Stimulated activated CD4-positive, alpha-beta T cell treated with anti-CD3 and anti-CD28 coated beads, Interleukin-15, amount 100 ng/mL, for 24 hours (primary cell): ENCODE results near the gene TCEAL4.
A peak's percentile ranks its signal among the peaks of the same experiment; 100 is the strongest.
"Not testable (repeated sequence)": the region's sequence is repeated elsewhere in the genome, so short reads cannot be mapped to it uniquely, and the experiment has no call there.

ENCODE experiments used
- DNase-seq: peaks from one replicate; pipeline ENCODE4 v3.0.0-alpha.2; 2020

TCEAL4 gene

DNA sequence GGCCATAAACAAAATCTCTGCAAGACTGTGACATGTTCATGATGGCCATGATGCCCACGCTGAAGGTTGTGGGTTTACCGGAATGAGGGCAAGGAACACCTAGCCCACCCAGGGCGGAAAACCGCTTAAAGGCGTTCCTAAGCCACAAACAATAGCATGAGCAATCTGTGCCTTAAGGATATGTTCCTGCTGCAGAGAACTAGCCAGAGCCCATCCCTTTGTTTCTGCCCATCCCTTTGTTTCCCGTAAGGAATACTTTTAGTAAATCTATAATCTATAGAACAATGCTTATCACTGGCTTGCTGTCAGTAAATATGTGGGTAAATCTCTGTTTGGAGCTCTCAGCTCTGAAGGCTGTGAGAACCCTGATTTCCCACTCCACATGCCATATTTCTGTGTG lies 9.9 kb downstream of the TCEAL4 start:
- DNase-seq: not testable (repeated sequence)

DNA sequence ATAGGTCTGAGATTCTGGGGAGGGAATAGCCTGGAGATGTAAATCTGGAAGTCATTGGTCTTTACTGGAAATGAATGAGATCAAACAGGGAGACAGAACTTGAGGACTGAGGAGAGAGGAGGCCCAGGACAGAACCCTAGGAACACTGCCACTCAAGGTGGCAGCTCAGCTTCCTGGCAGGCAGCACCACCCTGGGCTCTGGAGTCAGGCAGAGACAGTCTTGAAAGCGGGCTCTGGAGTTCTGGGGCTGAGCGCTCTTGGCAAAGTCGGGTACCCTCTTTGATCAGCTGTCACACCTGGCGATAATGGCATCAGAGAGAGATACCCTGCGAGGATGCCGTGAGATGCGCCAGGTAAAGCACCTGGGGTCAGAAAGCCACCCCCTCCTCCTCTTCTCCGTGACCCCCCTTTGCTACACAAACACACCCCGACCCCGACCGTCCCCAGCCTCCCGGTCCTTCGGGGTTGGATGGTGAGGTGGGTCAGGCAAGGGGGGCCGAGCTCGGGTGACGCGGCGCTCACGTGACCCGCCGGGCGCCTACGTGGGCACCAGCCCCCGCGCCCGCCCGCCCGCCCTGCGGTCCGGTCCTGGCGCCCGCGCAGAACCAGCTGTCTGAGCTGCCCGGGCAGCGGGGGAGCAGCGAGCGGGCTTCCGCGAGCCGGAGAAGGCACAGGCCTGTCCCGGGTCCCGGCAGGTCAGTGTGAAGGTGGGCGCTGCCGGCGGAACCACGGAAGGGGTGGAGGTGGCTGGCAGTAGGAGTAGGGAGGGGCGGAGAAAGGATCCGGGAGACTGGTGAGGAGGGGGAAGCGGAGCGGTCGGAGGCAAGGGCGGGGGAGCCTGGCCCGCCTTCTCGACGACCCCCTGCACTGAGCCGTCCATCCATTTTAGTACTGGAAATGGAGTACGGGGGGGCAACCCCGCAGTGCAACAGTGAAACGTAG lies 22.3 kb downstream of the TCEAL4 start, which contains the start of gene TCEAL3:
TCEAL3 (plus strand) TSS at position 600 of the 942 bp plus-strand sequence. CDS start 1,102 bp downstream, outside the sequence.
- peak; percentile 20 for DNase-seq

DNA sequence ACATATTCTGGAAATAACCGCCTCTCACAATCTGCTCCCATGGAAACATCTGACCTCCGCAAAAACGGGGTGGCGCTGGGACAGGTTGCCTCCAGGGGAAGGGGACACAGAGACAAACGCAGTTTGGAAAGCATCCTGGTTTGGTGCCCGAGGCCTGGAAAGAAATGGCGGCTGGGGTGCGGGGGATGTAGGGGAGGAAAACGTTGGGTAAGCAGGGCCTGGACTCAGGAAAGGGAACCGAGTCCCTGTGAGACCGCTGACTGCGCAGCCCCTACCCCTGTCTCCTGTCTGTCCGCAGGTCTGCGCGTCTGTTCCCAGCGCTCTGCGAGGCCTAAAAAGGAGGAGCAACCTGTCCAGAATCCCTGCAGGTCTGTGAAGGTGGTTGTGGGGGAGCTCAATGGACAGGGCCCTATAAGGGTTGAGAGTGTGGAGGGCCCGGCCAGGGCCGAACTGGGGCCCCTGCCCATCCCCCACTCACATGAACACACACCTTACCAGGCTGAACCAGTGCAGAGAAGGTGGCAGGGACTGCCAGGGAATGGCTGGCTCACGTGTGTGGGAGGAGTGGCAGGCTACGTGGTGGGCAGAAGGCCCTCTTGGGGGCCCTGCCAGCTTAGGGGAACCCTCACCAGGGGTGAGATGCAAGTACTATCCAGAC lies 23.1 kb downstream of the TCEAL4 start:
- DNase-seq: no peak

DNA sequence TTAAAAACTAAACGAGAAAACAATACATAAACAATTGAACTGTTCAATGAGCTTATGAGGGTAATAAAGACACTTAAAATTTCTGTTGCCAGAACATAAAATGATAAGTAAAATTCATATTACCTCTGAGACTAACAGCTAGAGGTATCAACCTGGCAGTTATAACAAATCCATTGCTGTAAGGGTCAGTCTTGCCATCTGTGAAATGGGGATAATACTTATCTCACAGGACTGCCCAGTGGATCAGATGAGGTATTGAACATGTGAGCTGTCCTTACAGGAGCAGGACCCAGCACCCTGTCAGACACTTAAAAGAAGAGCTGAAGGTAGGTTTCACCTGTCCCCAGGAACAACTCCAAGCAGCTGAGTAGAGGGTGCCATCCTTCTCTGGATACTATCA lies 25.0 kb downstream of the TCEAL4 start:
- no peak for DNase-seq

DNA sequence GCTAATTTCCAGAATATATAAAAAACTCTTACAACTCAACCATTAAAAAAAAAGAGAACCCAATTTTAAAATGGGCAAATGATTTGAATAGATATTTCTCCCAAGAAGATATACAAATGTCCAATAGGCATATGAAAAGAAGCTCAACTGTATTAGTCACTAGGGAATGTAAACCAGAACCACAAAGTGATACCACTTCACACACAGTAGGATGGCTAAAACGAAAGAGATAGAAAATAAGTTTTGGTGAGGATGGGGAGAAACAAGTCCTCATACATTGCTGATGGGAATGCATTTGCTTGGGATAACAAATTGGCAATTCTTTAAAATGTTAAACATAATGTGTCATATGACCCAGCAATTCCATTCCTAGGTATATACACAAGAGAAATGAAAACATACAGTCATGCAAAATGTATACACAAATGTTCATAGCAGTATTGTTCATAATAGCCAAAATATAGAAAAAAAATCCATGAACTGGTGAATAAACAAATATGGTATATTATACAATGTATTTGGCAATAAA lies 28.1 kb downstream of the TCEAL4 start:
- no peak for DNase-seq

DNA sequence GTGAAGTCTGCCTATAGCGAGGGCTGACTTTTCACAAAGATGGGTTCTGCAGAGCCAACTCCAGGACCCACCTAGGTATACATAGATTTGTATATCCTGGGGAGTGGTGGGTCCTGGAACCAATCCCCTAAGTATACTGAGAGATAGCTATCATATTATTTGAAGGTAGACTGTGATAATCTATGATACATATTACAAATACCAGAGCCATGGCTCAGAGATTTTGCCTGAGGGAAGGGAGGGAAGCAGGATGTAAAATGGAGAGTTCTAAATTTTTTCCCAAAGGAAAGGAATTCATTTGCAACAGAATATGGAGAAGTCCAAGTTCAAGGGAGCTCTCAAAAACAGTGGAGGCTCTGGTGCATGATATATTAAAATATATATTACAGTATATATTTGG lies 29.7 kb downstream of the TCEAL4 start:
- no peak for DNase-seq

DNA sequence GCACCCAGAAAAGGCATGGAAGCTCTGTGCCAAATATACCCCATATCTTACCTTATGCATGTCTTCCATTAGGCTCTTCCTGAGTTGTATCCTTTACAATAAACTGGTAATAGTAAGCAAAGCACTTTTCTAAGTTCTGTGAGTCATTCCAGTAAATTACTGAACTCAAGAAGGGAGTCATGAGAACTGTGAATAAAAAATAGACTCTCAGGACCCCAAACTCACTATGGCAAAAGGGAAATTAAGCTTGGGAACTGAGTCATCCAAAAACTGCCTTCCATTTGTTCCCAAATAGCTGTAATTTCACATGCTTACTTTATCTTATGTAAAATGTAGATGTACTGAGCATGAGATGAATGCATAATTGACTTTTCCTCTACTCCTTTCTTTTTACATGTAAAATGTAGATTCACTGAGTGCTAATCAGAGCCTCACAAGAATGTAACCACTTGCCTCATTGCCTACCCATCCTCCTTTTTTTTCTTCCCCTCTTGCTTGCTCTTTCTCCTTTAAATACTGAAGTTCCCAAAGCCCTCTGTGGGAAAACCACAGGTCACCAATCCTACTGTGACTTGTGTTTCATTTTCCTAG lies 30.6 kb downstream of the TCEAL4 start:
- no peak for DNase-seq

DNA sequence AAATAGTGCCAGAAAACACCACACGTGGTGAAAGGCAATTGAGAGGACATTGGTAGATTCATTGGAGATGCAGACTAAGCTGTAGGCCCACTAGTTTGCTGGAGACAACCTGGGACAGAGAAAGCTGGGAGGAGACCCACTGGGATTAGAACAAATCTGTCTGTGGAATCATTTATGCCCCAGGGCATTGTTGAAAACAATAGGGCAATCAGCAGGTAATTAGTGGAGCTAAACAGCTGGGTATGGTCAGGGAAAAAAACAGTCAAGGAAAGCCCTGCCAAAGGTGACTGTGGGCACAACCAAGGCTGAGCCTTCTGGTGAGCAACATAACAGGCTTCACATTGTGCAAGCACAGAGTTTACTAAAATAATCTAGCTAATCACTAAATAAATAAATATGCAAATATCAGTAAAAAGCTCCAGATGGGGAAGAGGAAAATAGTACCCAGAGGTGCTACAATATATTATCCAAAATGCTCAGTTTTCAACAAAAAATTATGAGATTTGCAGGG lies 31.4 kb downstream of the TCEAL4 start:
- DNase-seq: no peak

DNA sequence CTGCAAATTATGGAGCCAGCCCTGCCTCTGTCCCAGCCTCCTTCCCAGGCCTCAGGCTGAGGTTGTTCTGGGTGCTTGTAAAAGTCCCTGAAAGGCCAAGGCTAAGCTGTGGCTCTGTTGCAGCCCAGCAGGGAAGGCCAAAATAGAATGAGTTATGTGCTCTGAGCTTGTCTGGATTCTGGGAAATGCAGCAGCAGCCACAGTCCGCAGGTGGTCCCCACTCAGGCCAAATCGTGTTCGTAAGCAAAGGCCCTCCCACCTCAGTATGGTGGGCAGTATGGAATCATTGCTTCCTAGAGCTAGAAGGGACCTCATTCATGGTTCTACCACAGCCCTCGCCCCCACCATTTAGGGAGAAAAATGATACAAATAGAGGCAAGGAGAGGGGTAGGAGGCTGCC lies 38.8 kb downstream of the TCEAL4 start:
- no peak for DNase-seq

DNA sequence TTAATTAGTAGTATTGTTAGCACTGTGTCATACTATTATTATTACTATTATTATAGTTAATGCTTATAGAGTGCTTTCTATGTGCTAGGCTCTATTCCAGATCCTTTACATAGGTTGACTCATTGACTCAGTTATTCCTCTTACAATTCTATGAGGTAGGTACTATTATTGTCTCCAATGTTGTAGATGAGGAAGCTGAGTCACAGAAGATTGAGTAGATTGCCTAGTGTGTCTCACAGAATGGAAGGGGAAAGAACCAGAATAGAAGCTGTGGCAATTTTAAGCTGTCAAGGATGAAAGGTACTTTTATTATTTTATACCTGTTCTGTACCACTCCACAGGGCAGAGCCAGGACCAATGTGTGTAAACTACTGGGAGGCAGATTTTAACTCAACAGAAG lies 41.5 kb downstream of the TCEAL4 start:
- DNase-seq: no peak

DNA sequence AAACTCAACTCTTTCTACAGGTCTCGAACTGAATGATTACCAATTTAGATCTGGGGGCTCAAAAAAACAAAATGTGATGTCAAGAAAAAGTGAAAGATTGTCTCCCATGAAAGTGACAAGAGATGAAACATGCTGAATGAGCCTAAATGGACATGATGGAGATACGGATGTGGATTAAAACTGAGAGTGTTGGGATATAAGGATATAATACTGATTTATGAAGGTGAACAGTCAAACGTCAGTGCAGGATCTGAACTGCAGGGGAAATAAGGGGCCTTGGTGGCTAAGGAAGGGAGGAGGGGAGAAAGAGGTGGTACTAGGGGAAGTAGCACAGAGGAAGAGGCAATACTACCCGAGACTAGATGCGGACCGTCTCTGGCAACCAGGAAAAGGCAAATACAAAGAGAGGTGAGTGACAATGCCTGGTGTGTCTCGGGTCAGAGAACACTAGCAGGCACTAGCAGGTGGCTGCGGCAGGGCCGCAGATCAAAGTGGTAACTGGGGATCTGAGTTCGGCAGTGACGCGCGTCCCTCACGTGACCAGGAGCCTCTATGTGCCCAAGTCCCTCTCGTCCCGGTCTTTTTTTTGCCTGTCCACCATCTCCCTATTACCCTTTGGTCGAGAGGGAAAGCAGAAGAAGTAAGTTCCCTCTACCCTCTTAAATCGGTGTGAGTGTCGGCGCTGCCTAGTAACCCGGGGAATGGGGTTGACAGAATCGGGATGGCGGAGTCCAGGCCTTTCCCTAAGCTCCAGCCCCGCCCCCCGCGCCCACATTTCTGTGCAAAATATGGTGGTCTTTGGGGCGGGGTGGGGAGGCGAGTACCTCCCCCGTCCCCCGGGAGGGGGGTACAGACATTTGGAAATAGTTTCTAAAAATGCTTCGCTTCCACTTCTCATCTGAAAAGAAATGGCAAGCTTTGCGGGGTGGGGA lies 43.3 kb downstream of the TCEAL4 start, which contains the start of gene TCEAL1:
TCEAL1 (plus strand) TSS at position 590 of the 932 bp plus-strand sequence. CDS start 942 bp downstream, outside the sequence.
- peak; percentile 57 for DNase-seq

DNA sequence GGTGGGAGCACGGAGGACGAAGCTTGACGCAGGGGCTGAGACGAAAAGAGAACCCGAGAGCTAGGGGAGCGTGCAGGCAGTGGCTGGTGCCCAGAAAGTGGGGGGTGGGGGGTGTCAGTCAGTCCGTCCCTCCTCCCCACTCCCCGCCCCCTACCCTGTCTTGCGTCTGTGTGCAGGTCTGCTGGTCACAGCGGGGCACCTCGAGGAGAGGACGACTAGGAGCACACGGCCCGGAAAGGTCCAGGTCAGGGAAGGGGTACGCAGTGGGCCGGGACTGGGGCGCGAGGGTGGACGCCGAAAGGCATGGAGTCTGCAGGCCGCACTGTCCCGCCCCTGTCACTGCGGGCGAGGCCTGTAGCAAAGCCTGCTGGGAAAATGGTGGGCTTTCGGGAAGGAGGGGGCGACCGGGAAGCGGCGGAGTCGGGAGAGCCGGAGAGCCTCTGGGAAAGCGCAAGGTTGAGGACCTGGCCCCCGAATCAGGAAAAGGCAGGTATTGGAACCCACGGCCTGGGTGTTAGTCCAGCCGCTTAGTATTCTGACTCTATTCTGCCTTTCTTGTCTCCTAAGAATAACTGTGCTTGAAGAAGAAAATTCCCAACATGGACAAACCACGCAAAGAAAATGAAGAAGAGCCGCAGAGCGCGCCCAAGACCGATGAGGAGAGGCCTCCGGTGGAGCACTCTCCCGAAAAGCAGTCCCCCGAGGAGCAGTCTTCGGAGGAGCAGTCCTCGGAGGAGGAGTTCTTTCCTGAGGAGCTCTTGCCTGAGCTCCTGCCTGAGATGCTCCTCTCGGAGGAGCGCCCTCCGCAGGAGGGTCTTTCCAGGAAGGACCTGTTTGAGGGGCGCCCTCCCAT lies 44.2 kb downstream of the TCEAL4 start:
- DNase-seq: peak; percentile 46

DNA sequence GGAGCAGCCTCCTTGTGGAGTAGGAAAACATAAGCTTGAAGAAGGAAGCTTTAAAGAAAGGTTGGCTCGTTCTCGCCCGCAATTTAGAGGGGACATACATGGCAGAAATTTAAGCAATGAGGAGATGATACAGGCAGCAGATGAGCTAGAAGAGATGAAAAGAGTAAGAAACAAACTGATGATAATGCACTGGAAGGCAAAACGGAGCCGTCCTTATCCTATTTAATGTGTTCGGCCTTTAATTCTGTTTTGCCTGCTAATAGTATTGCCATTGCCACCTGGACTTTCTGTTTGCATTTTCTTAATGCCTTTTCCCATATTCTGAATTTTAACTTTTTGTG lies 44.8 kb downstream of the TCEAL4 start:
- no peak for DNase-seq

DNA sequence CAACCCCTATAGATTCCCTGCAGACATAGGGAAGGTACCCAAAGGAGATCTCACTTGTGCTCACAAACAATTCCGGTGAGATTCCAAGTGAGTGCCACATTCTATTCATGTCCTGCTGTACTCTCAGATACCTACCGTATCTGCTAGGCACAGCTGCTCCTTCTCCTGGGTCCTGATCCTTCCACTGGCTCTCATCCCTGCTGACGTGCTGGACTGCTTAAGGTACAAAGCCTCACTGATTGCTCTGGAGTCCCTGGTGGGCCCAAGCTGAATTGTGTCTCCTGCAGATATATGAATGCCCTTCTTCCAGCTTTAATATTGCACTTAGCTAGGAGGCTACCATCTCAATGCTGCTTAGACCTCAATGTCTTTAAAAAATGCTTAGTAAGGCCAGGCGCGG lies 45.8 kb downstream of the TCEAL4 start:
- DNase-seq: no peak

DNA sequence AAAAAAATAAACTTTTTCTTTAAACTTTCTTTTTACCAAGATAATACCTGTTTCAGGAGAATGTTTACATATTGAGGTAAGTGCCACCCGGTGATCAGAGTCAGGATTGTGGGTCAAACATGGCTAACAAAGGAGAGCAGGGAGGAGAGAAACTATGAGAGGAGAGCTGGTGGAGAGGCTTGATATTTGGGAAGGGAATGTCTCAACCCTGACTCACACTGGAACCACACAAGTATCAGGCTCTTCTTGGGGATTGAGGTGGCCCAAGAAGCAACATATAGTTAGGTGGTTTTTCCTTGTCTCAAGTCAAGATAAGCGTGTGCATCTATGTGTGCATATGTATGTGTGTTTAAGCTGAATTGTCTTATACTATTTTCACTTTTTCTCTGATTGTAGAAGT lies 50.1 kb downstream of the TCEAL4 start:
- no peak for DNase-seq
